GM19397 (cell line): ENCODE measurements around the gene ASGR1.

Experiments used
- ATAC-seq: cut with Tn5 transposase; IDR thresholded peaks from one replicate; pipeline ENCODE4 v1.9.1; 2021; ENCODE audit warnings: mild to moderate bottlenecking, moderate library complexity; ENCODE audit not compliant: unreplicated experiment

ASGR1 gene

DNA sequence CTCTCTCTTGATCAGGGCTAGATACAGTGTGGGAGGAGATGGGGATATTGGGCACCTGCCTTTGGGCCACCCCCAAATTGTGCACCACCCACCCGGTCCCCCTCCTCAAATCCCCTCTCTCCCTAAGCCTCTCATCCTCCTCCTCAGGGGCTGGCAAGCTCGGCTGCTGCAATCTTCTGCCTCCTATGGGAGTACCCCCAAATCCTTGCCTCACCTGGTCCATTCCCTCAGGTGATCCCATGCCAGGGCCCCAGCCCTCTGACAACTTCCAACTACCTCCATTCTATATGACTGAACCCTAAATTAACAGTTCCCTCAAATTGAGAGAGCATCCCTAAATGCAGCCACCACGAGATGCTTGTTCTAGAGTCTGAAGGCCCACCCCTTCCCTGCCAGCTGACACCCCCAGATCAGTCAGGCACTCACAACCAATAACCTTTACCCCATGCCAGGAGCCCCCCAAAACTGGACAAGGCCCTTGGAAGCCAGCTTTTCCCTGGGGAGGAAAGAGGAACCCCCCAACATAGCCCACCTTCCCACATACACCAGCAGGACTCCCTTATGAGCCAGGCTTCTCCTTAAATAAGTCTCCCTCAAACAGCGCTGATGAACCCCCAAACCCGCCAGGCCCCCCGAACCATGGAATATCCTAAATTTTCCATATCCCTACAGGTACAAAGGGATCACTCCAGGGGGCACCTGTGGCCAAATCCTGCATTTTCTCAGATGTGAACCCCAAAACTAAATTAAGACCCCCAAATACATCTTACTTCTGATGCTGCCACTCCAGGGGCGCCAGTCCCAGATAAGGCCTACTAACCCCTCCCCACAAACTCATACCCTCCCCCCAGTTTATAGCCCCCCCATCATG, 37.3 kb upstream of the ASGR1 start:
- no peak for ATAC-seq

DNA sequence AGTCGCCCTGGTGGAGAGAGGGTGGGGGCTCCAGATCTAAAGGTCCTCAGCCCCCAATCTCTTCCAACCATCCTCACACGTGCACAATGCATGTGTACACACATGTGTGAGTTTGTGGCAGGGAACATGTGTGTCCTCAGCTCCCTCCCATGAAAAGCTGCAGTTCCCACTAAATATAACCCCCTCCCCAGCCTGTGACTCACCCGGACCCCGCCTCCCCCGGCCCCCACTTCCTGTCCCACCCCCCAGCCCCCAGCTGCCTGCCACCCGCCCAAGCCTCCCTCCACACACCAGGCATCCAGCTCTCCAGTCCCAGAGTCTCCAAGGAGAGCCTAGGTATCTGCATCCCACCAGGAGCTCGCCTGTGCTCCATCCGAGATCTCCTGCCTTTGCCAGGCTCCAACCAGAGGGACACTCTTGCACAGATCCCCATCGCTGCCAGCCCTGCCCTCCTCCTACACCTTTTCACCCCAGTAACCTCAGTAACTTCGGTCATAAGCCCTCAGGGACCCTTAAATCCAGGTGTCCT, 36.5 kb upstream of the ASGR1 start:
- no peak for ATAC-seq

DNA sequence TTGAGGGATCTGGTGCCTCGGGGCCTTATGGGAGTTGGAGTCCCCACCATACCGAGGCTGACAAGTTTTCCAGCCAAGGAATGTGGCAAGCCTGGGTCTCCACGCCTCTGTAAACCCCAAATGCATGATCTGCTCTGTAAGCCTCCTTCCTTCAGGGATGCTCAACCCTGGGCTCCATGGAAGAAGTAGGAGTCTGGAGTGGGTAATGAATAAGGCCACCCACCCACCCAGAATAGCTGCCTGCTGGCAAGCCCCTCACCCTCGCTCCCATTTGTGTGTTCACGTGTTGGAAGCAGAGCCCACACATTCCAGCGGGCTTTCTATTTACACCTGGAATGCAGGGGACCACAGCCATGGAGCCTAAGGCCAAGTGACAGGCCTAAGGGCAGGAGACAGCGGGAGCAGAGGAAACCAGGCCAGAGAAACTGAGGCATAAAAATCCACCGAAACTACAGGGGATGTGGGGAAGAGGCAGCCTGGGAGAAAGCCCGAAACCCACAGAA, 36.0 kb upstream of the ASGR1 start:
- no peak for ATAC-seq

DNA sequence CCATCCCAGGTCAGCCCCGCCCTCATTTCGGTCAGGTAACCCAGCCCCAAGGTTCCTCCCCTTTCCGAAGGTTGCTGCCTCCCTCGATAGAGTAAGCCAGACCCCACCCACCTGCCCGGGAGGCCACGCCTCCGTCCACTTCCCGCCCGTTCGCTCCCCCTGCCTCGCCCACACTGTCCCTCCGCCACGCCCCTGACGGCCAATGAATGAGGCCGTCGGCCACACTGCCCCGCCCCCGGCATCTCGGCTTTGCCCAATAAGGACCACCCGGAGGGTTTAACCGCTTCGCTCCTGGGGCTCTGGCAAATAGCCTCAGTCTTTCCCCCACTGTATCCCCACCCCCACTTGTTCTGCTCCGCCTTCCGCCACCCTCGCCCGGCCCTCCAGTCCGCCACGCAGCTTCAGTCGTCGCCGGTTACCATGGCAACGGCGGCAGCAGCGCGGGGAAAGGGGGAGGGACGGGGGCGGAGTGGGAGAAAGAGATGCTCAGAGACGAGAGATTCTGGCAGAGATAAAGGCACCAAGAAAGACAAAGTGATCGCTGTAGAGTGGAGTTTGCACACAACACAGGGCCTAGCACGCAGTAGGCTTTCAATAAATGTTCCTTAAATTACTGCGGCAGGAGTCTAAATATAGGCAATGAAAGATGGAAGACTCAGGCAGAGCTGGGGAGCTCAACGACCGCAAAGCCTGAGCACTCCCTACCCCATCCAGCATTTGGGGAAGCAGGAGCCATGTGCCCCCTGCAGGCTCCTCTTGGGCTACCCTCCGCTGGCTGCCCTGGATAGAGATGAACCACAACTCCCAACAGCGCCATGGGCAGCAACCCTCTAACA, 35.3 kb upstream of the ASGR1 start:
- ATAC-seq = peak; percentile 84

DNA sequence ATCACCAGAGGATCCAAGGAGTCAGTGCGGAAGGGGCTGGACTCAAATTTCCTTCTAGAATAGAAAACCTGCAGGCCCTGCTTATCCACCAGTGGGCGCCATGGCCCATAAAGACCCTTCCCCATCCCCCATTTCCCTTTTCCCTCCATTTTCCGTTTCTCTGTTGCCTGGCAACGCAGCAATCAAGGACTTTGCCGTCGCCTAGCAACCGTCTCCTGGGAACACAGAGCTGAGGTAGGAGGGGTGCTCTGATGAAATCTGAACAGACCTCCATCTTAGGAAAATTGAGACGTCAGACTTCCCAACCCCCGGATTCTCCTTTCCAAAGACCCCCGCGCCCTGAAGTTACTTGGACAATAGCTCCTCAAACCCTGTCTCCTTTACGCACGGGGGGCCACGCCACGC, 34.7 kb upstream of the ASGR1 start:
- no peak for ATAC-seq

DNA sequence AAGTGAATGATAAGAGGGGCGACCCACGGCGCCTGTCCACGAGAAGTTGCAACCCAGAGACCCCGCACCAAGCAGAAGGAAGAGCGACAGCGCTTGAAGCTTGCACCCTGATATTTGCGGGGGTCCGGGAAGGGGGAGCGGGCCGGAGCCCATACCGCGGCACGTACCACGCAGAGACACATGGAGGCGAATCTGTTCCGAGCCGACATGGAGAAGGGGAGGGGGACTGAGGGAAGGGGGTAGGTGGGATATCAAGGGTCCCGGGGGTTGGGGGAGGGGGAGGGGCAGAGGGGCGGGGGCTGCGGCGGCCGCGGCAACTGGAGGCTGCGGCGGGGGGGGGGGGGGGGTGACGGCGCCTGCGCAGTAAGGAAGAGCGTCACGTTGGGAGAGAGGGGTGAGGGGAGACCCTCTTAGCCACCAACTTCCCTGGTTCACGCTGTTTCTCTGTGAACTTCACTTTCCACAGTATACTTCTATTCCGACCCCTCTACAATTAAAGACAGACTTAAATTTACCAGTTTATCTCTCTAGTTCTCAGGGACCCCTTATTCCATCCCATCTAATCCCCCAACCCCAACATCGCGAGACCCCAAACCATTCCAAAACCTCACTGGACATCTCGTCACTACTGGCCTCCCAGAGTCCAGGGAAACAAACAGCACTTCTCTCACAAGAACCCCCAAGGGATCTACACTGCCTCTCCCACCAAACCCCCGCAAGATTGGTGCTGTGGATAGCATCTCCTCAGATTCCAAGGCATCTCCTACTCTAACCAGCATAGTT, 32.5 kb upstream of the ASGR1 start:
- ATAC-seq = no peak

DNA sequence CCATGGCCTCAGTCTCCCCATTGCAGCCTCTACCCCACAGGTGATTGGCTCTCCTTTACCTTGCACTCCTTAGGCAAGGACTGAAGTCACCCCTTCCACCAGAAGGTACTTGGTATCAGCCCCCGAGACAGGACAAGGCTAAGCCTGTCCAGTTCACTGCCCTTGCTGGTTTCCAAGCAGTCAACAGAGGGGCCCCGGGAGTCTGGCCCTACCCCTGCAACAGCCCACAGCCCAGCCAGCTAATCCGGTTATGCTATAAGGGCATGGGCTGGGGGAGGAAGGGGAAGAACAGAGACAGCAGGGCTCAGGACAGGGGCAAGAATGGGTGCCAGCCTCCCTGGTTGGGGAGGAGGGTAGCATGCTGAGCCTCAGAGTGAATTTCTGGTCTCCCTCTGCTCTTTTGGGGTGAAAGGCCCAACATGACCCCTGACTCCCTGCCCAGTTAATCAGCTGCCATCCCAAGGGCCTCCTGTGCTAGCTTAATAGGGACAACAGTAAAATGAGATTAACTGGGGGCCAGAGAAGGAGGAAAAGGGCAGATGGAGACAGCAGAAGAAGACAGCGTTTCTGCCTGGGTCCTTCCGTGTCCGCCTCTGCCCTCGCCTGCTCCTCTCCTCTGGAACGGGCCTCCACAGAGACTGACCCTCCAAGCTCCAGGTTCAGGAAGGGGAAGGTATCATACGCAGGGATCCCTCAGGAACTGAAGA, 29.7 kb upstream of the ASGR1 start:
- ATAC-seq = no peak

DNA sequence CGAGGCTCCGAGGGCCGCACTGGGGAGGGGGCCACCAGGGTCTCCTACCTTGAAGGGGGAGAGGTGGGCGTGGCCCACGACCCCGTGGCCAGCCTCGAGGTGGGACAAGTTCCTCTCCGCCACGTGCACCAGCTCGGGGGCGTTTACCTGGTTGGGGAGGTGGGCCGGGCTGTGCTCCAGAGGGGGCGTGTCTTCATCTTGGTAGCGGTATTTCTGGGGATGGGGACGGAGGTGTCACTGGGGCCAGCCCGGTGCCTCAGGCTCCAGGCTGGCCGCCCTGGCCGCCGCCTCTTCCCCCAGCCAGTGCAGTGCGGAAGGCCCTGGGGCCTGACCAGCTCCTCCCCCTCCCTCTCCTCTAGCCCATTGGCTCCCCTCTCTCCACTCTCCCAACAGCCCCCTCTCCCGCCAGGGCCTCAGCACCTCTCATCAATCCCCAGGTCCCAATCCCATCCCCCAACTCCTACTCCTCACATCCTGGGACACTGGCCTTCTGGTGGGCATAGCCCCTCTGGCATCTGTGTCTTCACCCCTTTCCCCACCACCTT, 28.9 kb upstream of the ASGR1 start:
- no peak for ATAC-seq

DNA sequence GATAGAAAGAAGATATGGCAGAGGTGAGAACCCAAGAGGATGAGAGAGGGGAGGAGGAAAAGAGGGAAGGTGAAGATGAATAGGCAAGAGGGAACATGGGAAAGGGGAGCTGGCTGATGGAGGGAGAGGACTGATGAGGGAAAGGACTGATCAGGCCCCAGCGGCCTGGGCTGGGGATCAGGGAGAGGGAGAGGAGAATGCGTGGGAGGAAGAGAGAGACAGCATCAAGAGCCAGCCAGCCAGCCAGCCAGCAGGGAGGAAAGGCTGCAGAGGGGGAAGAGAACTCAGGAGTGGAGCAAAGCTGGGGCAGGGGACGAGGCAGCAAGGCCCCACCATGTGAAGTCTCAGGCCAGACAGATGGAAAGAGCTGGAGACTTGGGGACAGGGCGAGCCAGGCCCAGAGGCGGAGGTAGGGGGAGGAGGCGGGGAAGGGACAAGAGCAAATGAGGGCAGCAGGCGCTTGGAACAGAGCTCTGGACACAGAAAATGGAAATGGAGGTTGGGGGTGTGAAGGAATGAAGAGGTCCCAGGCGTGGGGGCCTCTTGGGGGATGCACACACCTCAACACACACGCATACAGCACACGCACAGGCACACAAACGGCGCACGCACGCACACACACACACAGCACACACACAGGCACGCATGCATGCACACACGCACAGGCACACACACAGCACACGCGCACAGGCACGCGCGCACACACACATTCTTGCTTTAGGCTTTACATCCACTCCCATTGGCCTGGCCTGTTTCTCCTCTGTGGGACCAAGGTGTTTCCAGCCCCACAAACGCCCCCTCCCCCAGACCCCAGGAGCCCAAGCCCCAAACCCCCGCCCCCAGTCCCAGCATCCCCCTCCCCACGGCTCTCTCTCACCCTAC, 28.2 kb upstream of the ASGR1 start:
- ATAC-seq = no peak

DNA sequence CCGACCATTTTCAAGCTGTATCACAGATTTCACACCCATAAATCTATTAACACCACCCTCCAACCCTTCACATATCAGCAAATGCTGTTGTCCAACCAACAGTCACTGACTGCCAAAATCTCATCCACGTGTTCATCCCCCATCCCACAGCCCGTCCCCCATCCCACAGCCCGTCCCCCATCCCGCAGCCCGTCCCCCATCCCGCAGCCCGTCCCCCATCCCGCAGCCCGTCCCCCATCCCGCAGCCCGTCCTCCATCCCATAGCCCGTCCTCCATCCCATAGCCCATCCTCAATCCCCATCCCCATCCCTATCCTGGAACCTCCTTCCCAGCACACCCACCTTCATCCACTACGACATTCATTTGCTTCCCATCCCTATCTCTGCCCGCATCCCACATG, 26.4 kb upstream of the ASGR1 start:
- no peak for ATAC-seq

DNA sequence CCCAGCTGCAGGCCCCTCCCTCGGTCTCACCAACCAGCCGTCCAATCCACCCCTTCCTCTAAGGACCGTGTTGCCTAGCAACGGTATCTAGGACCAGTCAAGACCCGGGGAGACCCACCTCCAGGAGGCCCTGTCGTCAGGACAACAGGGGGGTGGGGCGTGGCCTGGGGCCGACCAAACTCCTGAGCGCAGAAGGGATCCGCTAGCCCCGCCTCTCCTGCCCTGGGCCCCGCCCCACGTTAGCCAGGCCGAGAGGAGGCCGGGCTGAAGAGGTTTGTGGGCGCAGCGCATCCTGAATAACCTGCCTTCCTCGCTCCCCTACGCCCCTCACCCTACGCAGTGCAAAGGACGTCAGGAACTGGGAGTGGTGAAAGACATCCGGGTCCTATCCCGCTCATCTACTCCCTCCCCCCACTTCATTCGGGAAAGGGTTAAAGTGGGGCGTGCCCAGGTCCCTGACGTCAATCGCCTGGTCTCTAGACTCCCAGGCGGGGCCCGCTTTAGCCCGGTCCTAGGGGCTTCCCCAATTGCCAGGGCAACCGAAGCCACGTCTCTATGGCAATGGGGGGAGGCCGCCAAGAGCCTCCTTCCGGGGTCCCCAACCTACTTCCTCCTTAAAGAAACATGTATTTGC, 25.8 kb upstream of the ASGR1 start:
- ATAC-seq = peak; percentile 83

DNA sequence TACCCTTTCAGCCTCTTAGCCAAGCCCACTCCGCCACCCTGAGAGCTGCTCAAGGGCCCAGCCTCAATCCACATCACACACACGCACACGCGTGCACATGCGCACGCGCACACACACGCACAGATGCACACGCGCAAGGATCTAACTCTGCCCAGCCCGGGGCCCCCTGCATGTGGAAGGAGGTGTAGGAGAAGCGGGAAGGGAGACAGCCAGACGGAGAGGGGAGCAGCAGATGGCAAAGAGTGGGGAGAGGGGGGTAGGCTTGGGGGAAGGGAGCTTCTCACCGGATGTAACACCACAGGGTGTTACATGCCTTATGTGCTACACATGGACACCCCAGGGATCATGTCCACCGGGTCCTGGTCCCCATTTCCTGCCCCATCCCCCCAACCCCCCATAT, 25.2 kb upstream of the ASGR1 start:
- no peak for ATAC-seq

DNA sequence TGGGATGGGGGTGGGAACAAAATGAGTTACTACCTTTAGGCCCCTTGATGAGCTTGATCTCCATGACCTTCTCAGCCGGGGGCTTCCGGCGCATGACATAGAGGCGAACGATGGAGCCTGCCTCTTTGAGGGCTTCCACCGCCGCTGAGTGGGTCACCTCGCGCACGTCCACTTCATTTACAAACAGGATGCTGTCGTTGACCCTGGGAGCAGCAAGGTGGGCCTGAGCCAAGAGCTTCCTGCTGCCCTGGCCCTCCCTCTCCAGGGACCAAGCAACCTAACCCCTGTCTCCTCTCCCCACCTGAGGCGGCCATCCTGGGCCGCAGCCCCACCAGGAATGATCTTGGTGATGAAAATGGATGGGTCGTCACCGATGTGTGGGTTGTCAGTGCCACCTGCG, 24.2 kb upstream of the ASGR1 start:
- no peak for ATAC-seq

DNA sequence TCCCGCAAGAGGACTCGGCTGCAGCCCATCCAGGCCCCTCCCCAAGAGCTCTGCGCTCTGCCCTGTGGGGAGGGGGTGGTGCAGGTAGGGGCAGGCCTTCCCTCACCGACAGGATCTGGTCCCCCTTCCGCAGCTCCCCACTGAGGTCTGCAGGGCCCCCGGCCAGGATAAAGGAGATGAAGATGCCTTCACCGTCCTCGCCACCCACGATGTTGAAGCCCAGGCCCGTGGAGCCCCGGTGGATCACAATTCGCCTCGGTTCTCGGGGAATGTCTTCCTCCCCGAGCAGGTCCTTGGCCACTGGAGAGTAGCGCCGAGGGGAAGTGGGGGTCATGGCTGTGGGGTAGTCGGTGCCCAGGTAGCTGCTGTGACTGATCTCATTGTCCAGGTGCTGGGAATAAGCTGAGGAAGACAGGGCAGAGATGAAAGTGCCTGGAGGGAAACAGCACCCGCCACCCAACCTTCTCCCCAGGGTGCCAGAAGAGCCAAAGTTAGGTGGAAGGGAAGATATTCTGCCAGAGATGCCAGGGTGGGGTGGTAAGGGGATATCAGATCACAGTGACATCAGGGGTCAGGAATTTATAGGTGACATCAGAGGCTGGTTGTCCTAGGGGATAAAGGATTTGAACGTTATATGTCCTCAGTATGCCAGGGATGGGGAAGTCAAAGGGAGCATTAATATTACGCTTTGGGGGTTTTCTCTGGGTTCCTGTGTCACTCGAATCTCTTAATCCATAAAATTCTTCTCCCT, 17.7 kb upstream of the ASGR1 start:
- ATAC-seq = no peak

DNA sequence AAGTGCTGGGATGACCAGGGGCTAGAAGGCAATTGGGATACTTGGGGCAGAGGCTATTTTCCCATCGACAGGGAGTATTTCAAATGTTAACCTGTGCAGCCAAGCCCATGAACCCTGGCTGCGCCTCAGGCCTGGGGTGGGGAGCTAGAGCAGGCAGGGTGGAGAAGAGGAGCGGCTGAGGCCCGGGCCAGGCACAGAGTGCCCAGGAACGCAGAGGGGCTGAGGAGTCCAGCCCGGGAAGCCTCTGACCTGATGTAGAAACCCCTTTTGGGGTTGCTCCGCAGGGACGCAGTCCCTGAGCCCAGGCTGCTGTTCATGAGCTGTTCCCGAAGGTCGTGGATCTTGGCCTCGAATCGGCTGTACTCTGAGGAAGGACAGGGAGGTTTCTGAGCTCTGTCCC, 16.8 kb upstream of the ASGR1 start:
- ATAC-seq = no peak

DNA sequence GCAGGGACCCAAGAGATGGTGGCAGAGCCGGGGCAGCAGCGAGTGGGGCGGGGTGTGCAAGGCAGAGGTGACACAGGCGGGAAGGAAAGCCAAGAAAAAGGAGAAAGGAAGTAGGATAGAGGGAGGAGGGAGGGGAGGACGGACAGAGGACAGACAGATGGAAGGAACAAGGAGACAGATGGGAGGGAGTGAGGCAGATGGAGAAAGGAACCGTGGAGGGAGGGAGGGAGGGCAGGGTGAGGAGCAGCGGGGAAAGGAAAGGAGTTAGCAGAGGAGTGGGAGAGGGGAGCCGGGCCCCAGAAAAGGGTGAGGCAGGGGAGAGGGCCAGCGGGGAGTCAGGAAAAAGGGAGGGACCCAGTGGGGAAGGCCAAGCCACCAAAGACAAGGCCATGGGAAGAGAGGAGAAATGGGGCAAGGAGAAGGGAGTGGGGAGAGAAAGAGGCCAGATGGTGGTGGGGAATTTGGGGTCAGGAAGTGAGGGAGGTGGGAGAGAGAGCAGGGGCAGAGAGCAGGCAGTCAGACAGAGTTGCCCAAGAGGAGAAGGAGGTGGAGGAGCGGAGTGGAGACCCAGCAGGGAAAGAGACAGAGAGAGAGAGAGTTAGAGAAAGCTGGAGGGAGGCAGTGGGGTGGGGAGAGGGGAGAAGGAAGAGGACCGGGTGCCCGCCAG, 13.2 kb upstream of the ASGR1 start:
- no peak for ATAC-seq

DNA sequence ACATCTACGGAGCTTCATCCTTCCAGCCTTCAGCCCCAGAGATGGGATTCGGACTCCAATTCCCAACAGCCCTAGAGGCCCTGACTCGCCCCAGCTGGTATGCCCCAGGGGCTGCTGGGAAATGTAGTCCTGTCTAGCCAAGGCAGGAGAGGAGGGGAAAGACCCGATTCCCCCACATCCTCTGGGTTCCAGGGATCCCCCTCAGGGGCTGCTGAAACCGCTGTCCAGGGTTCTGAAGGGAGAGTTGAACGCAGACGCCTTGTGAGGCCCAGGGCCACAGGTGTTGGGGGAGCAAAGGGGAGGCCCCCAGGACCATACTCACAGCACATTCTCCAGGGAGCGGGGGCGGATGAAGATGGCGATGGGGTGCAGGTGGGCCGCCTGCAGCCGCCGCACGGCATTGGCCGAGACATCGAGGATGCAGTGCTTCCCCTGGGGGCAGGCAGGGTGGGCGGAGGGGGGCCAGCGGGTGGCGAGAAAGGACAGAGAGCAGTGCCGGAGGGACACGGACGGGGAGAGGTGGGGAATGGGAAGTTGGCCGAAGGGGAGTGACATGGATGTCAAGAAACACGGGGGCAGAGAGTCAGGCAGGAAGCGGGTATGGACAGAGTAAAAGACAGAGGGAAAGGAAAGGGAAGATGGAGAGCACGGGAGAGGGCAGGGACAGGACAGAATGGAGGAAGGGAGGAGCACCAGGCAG, 12.6 kb upstream of the ASGR1 start:
- ATAC-seq = no peak
